ENCODE measurements around the gene MARCHF10.

MARCHF10 gene

GRCh38 chr17:62760945-62761267 lies 47.2 kb downstream of the MARCHF10 start:
- Histone ChIP-seq H4K20me1 (ENCODE audit: insufficient read depth, low read length) (no peaks in the 10 kb centered on the region), H3K4me1 (ENCODE audit: low read length) (peaks cover 10% of the 10 kb centered on the region), H3K9me3 (ENCODE audit: insufficient read depth, low read length) (no peaks in the 10 kb centered on the region), H3K4me2 (ENCODE audit: low read length) (no peak overlapping the region), H2AFZ (ENCODE audit: low read depth, low read length) (no peak overlapping the region), H3K79me2 (ENCODE audit: low read length) (no peaks in the 10 kb centered on the region), H3K27me3 (ENCODE audit: low read depth, low read length) (peaks cover 18% of the 10 kb centered on the region), H3K36me3 (replicated peaks; ENCODE audit: low read depth, low read length) (no peaks in the 10 kb centered on the region), H3K9ac (ENCODE audit: low read length) (no peak overlapping the region), H3K27ac (ENCODE audit: low read length) (no peak overlapping the region), H3K4me3 (ENCODE audit: low read length) (no peak overlapping the region)
- TF ChIP-seq EZH2phosphoT487 (IDR thresholded peaks at IDR 0.05; ENCODE audit: low read depth) (no peak), CTCF (IDR thresholded peaks at IDR 0.05; ENCODE audit: low read depth, low read length) (no peak)

GRCh38 chr17:62760059-62760944 lies 47.8 kb downstream of the MARCHF10 start:
- no peak overlapping the region for H3K4me3 ChIP-seq (ENCODE audit: low read length)
- no peaks in the 10 kb centered on the region for H3K9me3 ChIP-seq (ENCODE audit: insufficient read depth, low read length)
- H4K20me1 ChIP-seq (ENCODE audit: insufficient read depth, low read length): no peaks in the 10 kb centered on the region
- no peak overlapping the region for H3K27ac ChIP-seq (ENCODE audit: low read length)
- no peak overlapping the region for H3K9ac ChIP-seq (ENCODE audit: low read length)
- no peaks in the 10 kb centered on the region for H3K36me3 ChIP-seq (replicated peaks; ENCODE audit: low read depth, low read length)
- no peak for TF ChIP-seq EZH2phosphoT487 (IDR thresholded peaks at IDR 0.05; ENCODE audit: low read depth)
- no peak for TF ChIP-seq CTCF (IDR thresholded peaks at IDR 0.05; ENCODE audit: low read depth, low read length)
- H3K79me2 ChIP-seq (ENCODE audit: low read length): no peaks in the 10 kb centered on the region
- no peak overlapping the region for H2AFZ ChIP-seq (ENCODE audit: low read depth, low read length)
- peaks cover 18% of the 10 kb centered on the region for H3K27me3 ChIP-seq (ENCODE audit: low read depth, low read length)
- H3K4me1 ChIP-seq (ENCODE audit: low read length): peaks cover 10% of the 10 kb centered on the region
- H3K4me2 ChIP-seq (ENCODE audit: low read length): no peak overlapping the region

- Histone ChIP-seq H2AFZ (ENCODE audit: low read depth, low read length) (peak overlapping the region; percentile 70), H3K27ac (ENCODE audit: low read length) (no peak overlapping the region), H3K9me3 (ENCODE audit: insufficient read depth, low read length) (no peaks in the 10 kb centered on the region), H3K27me3 (ENCODE audit: low read depth, low read length) (peaks cover 15% of the 10 kb centered on the region), H3K4me2 (ENCODE audit: low read length) (peak overlapping the region; percentile 53), H3K79me2 (ENCODE audit: low read length) (no peaks in the 10 kb centered on the region), H3K4me1 (ENCODE audit: low read length) (peaks cover 10% of the 10 kb centered on the region), H3K36me3 (replicated peaks; ENCODE audit: low read depth, low read length) (no peaks in the 10 kb centered on the region), H3K4me3 (ENCODE audit: low read length) (0 out of 2 replicates have a peak overlapping the region, but pooled peaks have one; percentile 9), H4K20me1 (ENCODE audit: insufficient read depth, low read length) (no peaks in the 10 kb centered on the region), H3K9ac (ENCODE audit: low read length) (no peak overlapping the region)
- TF ChIP-seq CTCF (IDR thresholded peaks at IDR 0.05; ENCODE audit: low read depth, low read length): no peak
- no peak for TF ChIP-seq EZH2phosphoT487 (IDR thresholded peaks at IDR 0.05; ENCODE audit: low read depth)
Measured at GRCh38 chr17:62757500-62757951, 50.6 kb downstream of the MARCHF10 start.

GRCh38 chr17:62756198-62756597 lies 51.9 kb downstream of the MARCHF10 start:
- Histone ChIP-seq H3K79me2 (ENCODE audit: low read length) (no peaks in the 10 kb centered on the region), H3K36me3 (replicated peaks; ENCODE audit: low read depth, low read length) (no peaks in the 10 kb centered on the region), H3K4me3 (ENCODE audit: low read length) (no peak overlapping the region), H3K9me3 (ENCODE audit: insufficient read depth, low read length) (no peaks in the 10 kb centered on the region), H3K9ac (ENCODE audit: low read length) (no peak overlapping the region), H4K20me1 (ENCODE audit: insufficient read depth, low read length) (no peaks in the 10 kb centered on the region), H3K4me2 (ENCODE audit: low read length) (no peak overlapping the region), H2AFZ (ENCODE audit: low read depth, low read length) (no peak overlapping the region), H3K4me1 (ENCODE audit: low read length) (peaks cover 10% of the 10 kb centered on the region), H3K27ac (ENCODE audit: low read length) (no peak overlapping the region), H3K27me3 (ENCODE audit: low read depth, low read length) (peaks cover 15% of the 10 kb centered on the region)
- TF ChIP-seq CTCF (IDR thresholded peaks at IDR 0.05; ENCODE audit: low read depth, low read length) (no peak), EZH2phosphoT487 (IDR thresholded peaks at IDR 0.05; ENCODE audit: low read depth) (no peak)

Measured in OCI-LY3 (cell line).